WERI-Rb-1 (cell line): Measurements from ENCODE around the gene INKA2.
A peak's percentile ranks its signal among the peaks of the same experiment; 100 is the strongest.

Source experiments
- DNase-seq: peaks from one replicate; pipeline ENCODE4 v3.0.0-alpha.2; 2020
- H3K27ac ChIP-seq: fragments of 250-450 bp; sonication (Bioruptor Pico); 2 replicates; pipeline ENCODE4 v1.5.1; 2020; ENCODE audit warnings: mild to moderate bottlenecking, moderate library complexity
- H3K27me3 ChIP-seq: fragments of 250-450 bp; sonication (Bioruptor Pico); 2 replicates; pipeline ENCODE4 v1.5.1; 2021; ENCODE audit warnings: mild to moderate bottlenecking, low read depth, moderate library complexity; ENCODE audit not compliant: insufficient read depth, severe bottlenecking
- H3K36me3 ChIP-seq: fragments of 250-450 bp; sonication (Bioruptor Pico); 2 replicates; pipeline ENCODE4 v1.5.1; 2020; ENCODE audit warnings: mild to moderate bottlenecking, moderate library complexity
- H3K4me3 ChIP-seq: 2 replicates; pipeline ENCODE4 v1.5.1; 2011; ENCODE audit warnings: low read depth, mild to moderate bottlenecking, control low read depth, low read length
- H3K9me3 ChIP-seq: fragments of 250-450 bp; sonication (Bioruptor Pico); 2 replicates; pipeline ENCODE4 v1.5.1; 2021; ENCODE audit warnings: mild to moderate bottlenecking, moderate library complexity; ENCODE audit not compliant: severe bottlenecking
- TF ChIP-seq, protein P1 (sequence below): IDR thresholded peaks from 2 replicates; pipeline ENCODE4 v1.5.1; 2011; ENCODE audit warnings: low read depth, mild to moderate bottlenecking, control low read depth, inconsistent platforms, low read length

INKA2 gene

GRCh38 chr1:111769517-111770146, 30.4 kb upstream of the INKA2 start:
- DNase-seq, result peak; percentile 21

DNA sequence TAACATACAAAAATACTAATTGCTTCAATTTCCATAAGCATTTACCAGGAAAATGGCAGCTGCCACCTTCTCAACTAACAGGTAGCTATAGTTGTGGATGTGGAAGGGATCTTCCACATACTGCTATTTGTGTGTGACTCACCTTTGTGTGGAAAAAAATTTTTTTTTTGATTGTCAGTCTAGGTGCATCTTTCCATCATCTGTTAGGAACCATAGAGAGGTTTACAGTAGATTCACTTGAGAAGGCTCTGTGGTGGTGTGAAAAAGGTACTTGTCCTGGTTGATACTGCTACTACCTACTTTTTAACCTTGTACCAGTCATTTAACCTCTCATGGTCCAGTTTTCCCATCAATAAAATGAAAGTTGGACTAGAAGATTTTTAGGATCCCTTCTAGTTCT, 29.4 kb upstream of the INKA2 start:
- TF ChIP-seq, protein P1, sequence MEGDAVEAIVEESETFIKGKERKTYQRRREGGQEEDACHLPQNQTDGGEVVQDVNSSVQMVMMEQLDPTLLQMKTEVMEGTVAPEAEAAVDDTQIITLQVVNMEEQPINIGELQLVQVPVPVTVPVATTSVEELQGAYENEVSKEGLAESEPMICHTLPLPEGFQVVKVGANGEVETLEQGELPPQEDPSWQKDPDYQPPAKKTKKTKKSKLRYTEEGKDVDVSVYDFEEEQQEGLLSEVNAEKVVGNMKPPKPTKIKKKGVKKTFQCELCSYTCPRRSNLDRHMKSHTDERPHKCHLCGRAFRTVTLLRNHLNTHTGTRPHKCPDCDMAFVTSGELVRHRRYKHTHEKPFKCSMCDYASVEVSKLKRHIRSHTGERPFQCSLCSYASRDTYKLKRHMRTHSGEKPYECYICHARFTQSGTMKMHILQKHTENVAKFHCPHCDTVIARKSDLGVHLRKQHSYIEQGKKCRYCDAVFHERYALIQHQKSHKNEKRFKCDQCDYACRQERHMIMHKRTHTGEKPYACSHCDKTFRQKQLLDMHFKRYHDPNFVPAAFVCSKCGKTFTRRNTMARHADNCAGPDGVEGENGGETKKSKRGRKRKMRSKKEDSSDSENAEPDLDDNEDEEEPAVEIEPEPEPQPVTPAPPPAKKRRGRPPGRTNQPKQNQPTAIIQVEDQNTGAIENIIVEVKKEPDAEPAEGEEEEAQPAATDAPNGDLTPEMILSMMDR, result no peak
- Histone ChIP-seq H3K9me3 (no peaks in the 10 kb centered on the region), H3K27me3 (no peaks in the 10 kb centered on the region), H3K27ac (no peak overlapping the region), H3K4me3 (no peak overlapping the region), H3K36me3 (peaks cover 43% of the 10 kb centered on the region)
- DNase-seq, result no peak

More at GRCh38 chr1:111769517-111770146, 30.4 kb upstream of the INKA2 start:
- Histone ChIP-seq H3K27ac (no peak overlapping the region), H3K27me3 (no peaks in the 10 kb centered on the region), H3K36me3 (peaks cover 36% of the 10 kb centered on the region), H3K9me3 (no peaks in the 10 kb centered on the region), H3K4me3 (no peak overlapping the region)
- TF ChIP-seq, protein P1, result peak; percentile 57

- DNase-seq, result no peak
- Histone ChIP-seq H3K9me3 (no peaks in the 10 kb centered on the region), H3K27me3 (no peaks in the 10 kb centered on the region), H3K27ac (no peak overlapping the region), H3K36me3 (peaks cover 49% of the 10 kb centered on the region), H3K4me3 (no peak overlapping the region)
- TF ChIP-seq, protein P1, result no peak
Measured at GRCh38 chr1:111768023-111768422, 28.8 kb upstream of the INKA2 start.

GRCh38 chr1:111762332-111762731, 23.1 kb upstream of the INKA2 start:
- Histone ChIP-seq H3K9me3 (no peaks in the 10 kb centered on the region), H3K36me3 (peaks cover 85% of the 10 kb centered on the region), H3K27ac (no peak overlapping the region), H3K4me3 (no peak overlapping the region), H3K27me3 (no peaks in the 10 kb centered on the region)
- no peak for DNase-seq
- TF ChIP-seq, protein P1, result no peak

DNA sequence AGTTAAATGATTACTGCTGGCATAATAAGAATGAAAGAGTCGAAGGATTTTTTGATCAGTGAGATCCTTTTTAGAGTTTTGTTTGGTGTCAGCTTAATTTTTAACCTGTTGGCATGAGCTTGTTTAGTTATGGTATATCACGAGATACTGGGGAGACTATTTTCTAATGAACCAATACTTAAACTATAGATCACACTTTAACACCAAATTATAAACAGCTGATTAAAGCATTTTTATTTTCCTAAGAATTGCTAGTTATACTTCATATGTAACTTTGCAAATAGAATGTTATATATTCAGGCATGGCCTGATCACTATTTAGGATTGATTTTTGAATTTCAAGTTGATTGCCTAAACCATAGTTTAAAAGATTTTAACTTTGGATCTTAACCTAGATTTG, 22.5 kb upstream of the INKA2 start:
- DNase-seq, result no peak
- Histone ChIP-seq H3K9me3 (no peaks in the 10 kb centered on the region), H3K4me3 (no peak overlapping the region), H3K27ac (no peak overlapping the region), H3K36me3 (peaks cover 84% of the 10 kb centered on the region), H3K27me3 (no peaks in the 10 kb centered on the region)
- TF ChIP-seq, protein P1, result no peak

GRCh38 chr1:111758373-111758772, 19.2 kb upstream of the INKA2 start:
- Histone ChIP-seq H3K4me3 (no peak overlapping the region), H3K9me3 (no peaks in the 10 kb centered on the region), H3K27me3 (no peaks in the 10 kb centered on the region), H3K36me3 (peaks cover 58% of the 10 kb centered on the region), H3K27ac (no peak overlapping the region)
- DNase-seq, result no peak
- TF ChIP-seq, protein P1, result no peak
